ENCODE measurements around the gene PTPN22. TPM values are rescaled to one million over a fixed set of nuclear protein-coding genes. Genes with fewer than 3 reads are reported as not detected.

The PTPN22 gene
- total and polyA plus RNA-seq, 9 of the 15 experiments (the other 6 are each of a cell fraction or from before 2014, with no cell fraction given), result 0.45 to 4.6 (median 1.1) TPM

GRCh38 chr1:113783254-113784103, 88.0 kb downstream of the PTPN22 start (continued):
- peak; percentile 38; the same call in 1 of the 2 replicates for TF ChIP-seq PKNOX1 (IDR thresholded peaks at IDR 0.05)
- no peak for TF ChIP-seq ZNF146 (CRISPR knock-in tag; IDR thresholded peaks at IDR 0.05; ENCODE audit: unreplicated experiment)
- TF ChIP-seq SMARCA4 (IDR thresholded peaks at IDR 0.05), result 0 out of 2 replicates have a peak, but pooled peaks have one; percentile 9
- TF ChIP-seq ZFP91 (CRISPR knock-in tag; IDR thresholded peaks at IDR 0.05), result no peak
- no peak for TF ChIP-seq KAT8 (IDR thresholded peaks at IDR 0.05; ENCODE audit: low read depth)
- TF ChIP-seq PATZ1 (CRISPR knock-in tag; IDR thresholded peaks at IDR 0.05; ENCODE audit: borderline replicate concordance), result no peak
- no peak for TF ChIP-seq KDM2B (CRISPR knock-in tag; IDR thresholded peaks at IDR 0.05)
- TF ChIP-seq ZNF41 (CRISPR knock-in tag; conservative IDR thresholded peaks at IDR 0.05), result no peak
- TF ChIP-seq BRD4 (IDR thresholded peaks at IDR 0.05), result no peak
- no peak for TF ChIP-seq ZNF696 (CRISPR knock-in tag; conservative IDR thresholded peaks at IDR 0.05)
- TF ChIP-seq POU5F1 (IDR thresholded peaks at IDR 0.05; ENCODE audit: borderline replicate concordance, low read depth, low read length, partially characterized antibody), result no peak
- TF ChIP-seq KLF13 (tag; IDR thresholded peaks at IDR 0.05; ENCODE audit: borderline replicate concordance, low read depth), result no peak
- no peak for TF ChIP-seq CAMTA2 (CRISPR knock-in tag; conservative IDR thresholded peaks at IDR 0.05)
- peak; percentile 2 for TF ChIP-seq MEIS2 (IDR thresholded peaks at IDR 0.05; ENCODE audit: partially characterized antibody)
- TF ChIP-seq ZNF140 (CRISPR knock-in tag; IDR thresholded peaks at IDR 0.05), result no peak
- TF ChIP-seq PYGO2 (tag; IDR thresholded peaks at IDR 0.05), result no peak
- no peak for TF ChIP-seq GTF2A2 (tag; IDR thresholded peaks at IDR 0.05)
- no peak for TF ChIP-seq ZNF24 (IDR thresholded peaks at IDR 0.05)
- TF ChIP-seq HOMEZ (CRISPR knock-in tag; IDR thresholded peaks at IDR 0.05), result no peak

All from K562 (cell line).